Endothelial cell of umbilical vein (primary cell): ENCODE measurements around the gene TFDP2. TPM values are rescaled to one million over a fixed set of nuclear protein-coding genes. Genes with fewer than 3 reads are reported as not detected.

Experiments used
- BruUV-seq: library from RNA; stranded (reverse); fragments of 400-500 nt; replicated peaks from 2 replicates; lab custom pipeline; 2021; lab: Mats Ljungman, UMichigan
- CTCF ChIA-PET: fragments of 300-600, 350-600 bp; sonication (Branson Sonifier 250); formaldehyde crosslinking; loops from one replicate; lab custom pipeline; 2021; ENCODE audit warnings: antibody characterized with exemption, inconsistent platforms; lab: Charles Lee
- POLR2A ChIA-PET: fragments of 300-600, 350-600 bp; sonication (Branson Sonifier 250); formaldehyde crosslinking; loops from one replicate; lab custom pipeline; 2021; ENCODE audit warnings: antibody characterized with exemption, inconsistent platforms; lab: Charles Lee
- DNase-seq: peaks from one replicate; pipeline ENCODE4 v3.0.0-alpha.2; 2011; ENCODE audit warnings: low read depth, low spot score
- FAIRE-seq: peaks from 2 replicates; lab custom pipeline; 2011; peaks lifted over from hg19 to GRCh38; lab: Jason Lieb, UNC
- H2AFZ ChIP-seq: 2 replicates; pipeline ENCODE4 v1.6.0; 2012; ENCODE audit warnings: low read depth, low read length, control low read depth, inconsistent platforms
- H3K27ac ChIP-seq: 2 replicates; pipeline ENCODE4 v1.5.1; 2011; ENCODE audit warnings: low read depth, mild to moderate bottlenecking, control low read depth, low read length, moderate library complexity; ENCODE audit not compliant: insufficient read depth
- H3K27me3 ChIP-seq, 2 experiments: 2 replicates each; pipeline versions ENCODE4 v1.6.0 to v1.6.1; 2011; ENCODE audit warnings: low read length in 2 of 2, mixed read lengths in 1 of 2; ENCODE audit not compliant: control insufficient read depth in 2 of 2, insufficient read depth in 2 of 2
- H3K36me3 ChIP-seq, 2 experiments: 2 replicates in 1 of 2; 3 replicates in 1 of 2; pipeline ENCODE4 v1.5.1; 2011; ENCODE audit warnings: low read length in 2 of 2, mild to moderate bottlenecking in 1 of 2, moderate library complexity in 1 of 2; ENCODE audit not compliant: control insufficient read depth in 2 of 2, insufficient read depth in 2 of 2; ENCODE audit errors: extremely low read depth in 1 of 2
- H3K4me1 ChIP-seq: 3 replicates; pipeline ENCODE4 v1.5.1; 2011; ENCODE audit warnings: mild to moderate bottlenecking, low read length; ENCODE audit not compliant: control insufficient read depth, insufficient read depth; ENCODE audit errors: extremely low read depth
- H3K4me2 ChIP-seq: 2 replicates; pipeline ENCODE4 v1.6.1; 2011; ENCODE audit warnings: low read length, control low read depth, mixed read lengths; ENCODE audit not compliant: insufficient read depth
- H3K4me3 ChIP-seq, 3 experiments: fragments of 200-600 bp in 1 of 3; sonication (generic), shearing (Covaris generic) in 1 of 3; replicated peaks in 1 of 3; 2 replicates each; pipeline ENCODE4 v1.5.1; 2011 to 2016; ENCODE audit warnings: control low read depth in 3 of 3, low read length in 3 of 3, mild to moderate bottlenecking in 2 of 3, inconsistent platforms in 1 of 3, low read depth in 1 of 3, moderate library complexity in 1 of 3; ENCODE audit not compliant: insufficient read depth in 1 of 3
- H3K79me2 ChIP-seq: 2 replicates; pipeline ENCODE4 v1.6.0; 2012; ENCODE audit warnings: low read length, inconsistent platforms; ENCODE audit not compliant: control insufficient read depth, insufficient read depth
- H3K9ac ChIP-seq: replicated peaks from 2 replicates; pipeline ENCODE3; 2011; ENCODE audit warnings: low read length, control low read depth; ENCODE audit not compliant: insufficient read depth; ENCODE audit errors: extremely low read depth
- H3K9me1 ChIP-seq: replicated peaks from 3 replicates; pipeline ENCODE4 v1.6.0; 2011; ENCODE audit warnings: mild to moderate bottlenecking, low read length; ENCODE audit not compliant: control insufficient read depth, insufficient read depth; ENCODE audit errors: extremely low read depth
- H3K9me3 ChIP-seq: replicated peaks from 2 replicates; pipeline ENCODE4 v1.5.1; 2012; ENCODE audit warnings: low read length, inconsistent platforms; ENCODE audit not compliant: control insufficient read depth, insufficient read depth
- H4K20me1 ChIP-seq: replicated peaks from 2 replicates; pipeline ENCODE3; 2011; ENCODE audit warnings: mild to moderate bottlenecking, low read length; ENCODE audit not compliant: control insufficient read depth, insufficient read depth; ENCODE audit errors: extremely low read depth
- CTCF ChIP-seq, 2 donors: IDR thresholded peaks; 1 replicate in 1 of 2; 2 replicates in 1 of 2; pipeline ENCODE4 v1.5.1; 2011; ENCODE audit warnings: low read length in 2 of 2, mild to moderate bottlenecking in 2 of 2, moderate library complexity in 2 of 2, control low read depth in 1 of 2, inconsistent platforms in 1 of 2, low read depth in 1 of 2; ENCODE audit not compliant: insufficient read depth in 1 of 2; ENCODE audit errors: extremely low read depth in 1 of 2
- MAX ChIP-seq: IDR thresholded peaks from 2 replicates; pipeline ENCODE4 v1.6.1; 2011; ENCODE audit not compliant: insufficient read depth, insufficient read length
- MYC ChIP-seq: IDR thresholded peaks from one replicate; pipeline ENCODE4 v1.6.1; 2011; ENCODE audit warnings: mild to moderate bottlenecking, low read depth, low read length
- POLR2AphosphoS5 ChIP-seq: IDR thresholded peaks from 2 replicates; pipeline ENCODE4 v1.6.1; 2012; ENCODE audit warnings: low read depth, mild to moderate bottlenecking, control low read depth, low read length, moderate library complexity; ENCODE audit not compliant: insufficient read depth
- dilution Hi-C: fragments of 300-500 bp; cut with MboI; formaldehyde crosslinking; loops from one replicate; pipeline ENCODE4 v1.15.0; 2019; ENCODE audit warnings: low sequenced_read_pairs; ENCODE audit not compliant: extremely low pct_ligation_motif_present
- intact Hi-C: fragments of 100-400 bp; cut with micrococcal nuclease; formaldehyde crosslinking; loops from one replicate; pipeline ENCODE4 v1.10.0; 2022
- polyA plus RNA-seq, 4 experiments: library from polyadenylated mRNA; depleted of rRNA in 3 of 4; stranded (reverse) in 3 of 4; unstranded in 1 of 4; fragments of >200 nt; gene quantifications; 2 replicates each; pipeline versions ENCODE4 v1.2.1 to v1.2.3, GENCODE V29; 2011 to 2012; ENCODE audit warnings: missing spikeins in 1 of 4
- total RNA-seq: library from RNA; stranded (reverse); gene quantifications from 2 replicates; pipeline ENCODE4 v1.2.3, GENCODE V29; 2021

TFDP2 gene
- total and polyA plus RNA-seq, 2 donors (not counting 3 experiments of a cell fraction or from before 2014, with no cell fraction given): 8.5 to 21.5 TPM

- no peak overlapping the region for H3K4me3 ChIP-seq
- H3K27ac ChIP-seq: no peak overlapping the region
- no peaks in the 10 kb centered on the region for H4K20me1 ChIP-seq
- no peak for TF ChIP-seq MAX
- no peak for TF ChIP-seq MYC
- TF ChIP-seq CTCF (IDR thresholded peaks at IDR 0.05; ENCODE audit: extremely low read depth in 1 of 2, insufficient read depth in 1 of 2, low read depth in 1 of 2, low read length in 2 of 2): no peak
- TF ChIP-seq POLR2AphosphoS5: no peak
- no peak overlapping the region for H3K4me2 ChIP-seq
- dilution Hi-C loops (no loop called here), intact Hi-C loops (no loop called here)
- H3K4me1 ChIP-seq: no peaks in the 10 kb centered on the region
- no peak for FAIRE-seq
- DNase-seq: no peak
- H3K9me3 ChIP-seq: no peaks in the 10 kb centered on the region
- H3K79me2 ChIP-seq: no peaks in the 10 kb centered on the region
- H3K9ac ChIP-seq: no peak overlapping the region
- ChIA-PET POLR2A (no interaction called here), CTCF (interaction anchor here (1.0 to 1.6 kb wide), 3 partner anchors 17 to 319 kb away, joined by 4 read pairs; partner anchors contain the start of gene RNF7)
- H3K9me1 ChIP-seq: no peaks in the 10 kb centered on the region
- no peaks in the 10 kb centered on the region for H3K36me3 ChIP-seq
- BruUV-seq: no TSS peak
- H2AFZ ChIP-seq: no peak overlapping the region
- no peaks in the 10 kb centered on the region for H3K27me3 ChIP-seq
Measured at GRCh38 chr3:141960731-141961130, 188.6 kb downstream of the TFDP2 start.
